Measurements from ENCODE around the gene MAPK8IP2.
"Not testable (repeated sequence)": the region's sequence is repeated elsewhere in the genome, so short reads cannot be mapped to it uniquely, and the experiment has no call there.

MAPK8IP2 gene

GRCh38 chr22:50641696-50642607, 41.4 kb downstream of the MAPK8IP2 start:
- DNase-seq: peak; percentile 43

GRCh38 chr22:50643021-50643820, 42.6 kb downstream of the MAPK8IP2 start:
- not testable (repeated sequence) for DNase-seq

- DNase-seq: not testable (repeated sequence)
These were observed 43.2 kb downstream of the MAPK8IP2 start for GRCh38 chr22:50643821-50644101.

- no peak for DNase-seq
These were observed 52.7 kb downstream of the MAPK8IP2 start for GRCh38 chr22:50653256-50653655.

- DNase-seq: not testable (repeated sequence)
These were observed 54.1 kb downstream of the MAPK8IP2 start for GRCh38 chr22:50654664-50655063.

- no peak for DNase-seq
These were observed 55.8 kb downstream of the MAPK8IP2 start for GRCh38 chr22:50656122-50657070.

GRCh38 chr22:50657925-50658324, 57.3 kb downstream of the MAPK8IP2 start:
- DNase-seq: peak; percentile 8

- DNase-seq: not testable (repeated sequence)
These were observed 59.1 kb downstream of the MAPK8IP2 start for GRCh38 chr22:50659711-50660110.

GRCh38 chr22:50660306-50660705, 59.7 kb downstream of the MAPK8IP2 start:
- DNase-seq: no peak

Measured in hematopoietic multipotent progenitor cell treated with erythropoietin and hydrocortisone succinate and interleukin-3 and kit ligand, for 4 days (in vitro differentiated cells).